IPS-NIHi7 (cell line): Measurements from ENCODE around the gene OR9A2.

Experiments
- DNase-seq: peaks from one replicate; pipeline ENCODE4 v3.0.0; 2012; ENCODE audit warnings: mixed read lengths; ENCODE audit errors: extremely low spot score

OR9A2 gene, protein sequence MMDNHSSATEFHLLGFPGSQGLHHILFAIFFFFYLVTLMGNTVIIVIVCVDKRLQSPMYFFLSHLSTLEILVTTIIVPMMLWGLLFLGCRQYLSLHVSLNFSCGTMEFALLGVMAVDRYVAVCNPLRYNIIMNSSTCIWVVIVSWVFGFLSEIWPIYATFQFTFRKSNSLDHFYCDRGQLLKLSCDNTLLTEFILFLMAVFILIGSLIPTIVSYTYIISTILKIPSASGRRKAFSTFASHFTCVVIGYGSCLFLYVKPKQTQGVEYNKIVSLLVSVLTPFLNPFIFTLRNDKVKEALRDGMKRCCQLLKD

DNA sequence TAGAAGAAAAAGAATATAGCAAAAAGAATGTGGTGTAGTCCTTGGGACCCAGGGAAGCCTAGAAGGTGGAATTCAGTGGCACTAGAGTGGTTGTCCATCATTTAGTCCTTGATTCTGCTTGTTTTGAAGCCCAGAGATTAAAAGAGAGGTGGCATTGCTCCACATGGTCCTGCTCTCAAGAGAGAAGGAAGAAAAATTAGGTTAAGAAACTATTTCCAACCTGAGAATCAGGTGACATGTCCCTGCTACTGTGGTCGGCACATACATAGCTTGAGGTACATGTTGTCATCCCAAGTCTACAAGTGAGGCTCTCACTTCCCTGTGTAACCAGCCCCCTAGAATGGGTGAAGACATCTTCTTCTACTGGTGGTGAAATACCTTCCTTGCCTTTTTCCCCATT lies at the start of gene OR9A2:
Gene OR9A2, minus strand, starts transcription at position 101 of the 400 bp plus-strand sequence. Its CDS starts 0 bp downstream, at position 101.
- no peak for DNase-seq

DNA sequence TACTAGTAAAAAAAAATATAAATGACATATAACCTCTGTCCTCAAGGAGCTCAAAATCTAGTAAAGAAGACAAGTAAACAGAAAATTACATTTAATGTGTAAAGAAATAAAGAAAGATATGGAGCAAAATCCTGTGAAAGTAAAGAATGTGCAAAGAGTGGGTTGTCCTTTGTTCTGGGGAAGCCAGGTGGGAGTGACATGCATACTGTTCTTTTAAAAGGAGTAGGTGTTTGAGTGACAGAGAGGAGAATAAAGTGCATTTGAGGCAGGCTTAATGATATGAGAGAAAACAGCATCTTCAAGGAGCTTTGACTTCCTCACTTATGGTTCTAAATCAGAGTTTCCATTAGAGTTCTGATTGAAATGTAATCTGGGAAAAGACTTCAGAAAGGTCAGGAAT lies 47.2 kb upstream of the OR9A2 start:
- no peak for DNase-seq

DNA sequence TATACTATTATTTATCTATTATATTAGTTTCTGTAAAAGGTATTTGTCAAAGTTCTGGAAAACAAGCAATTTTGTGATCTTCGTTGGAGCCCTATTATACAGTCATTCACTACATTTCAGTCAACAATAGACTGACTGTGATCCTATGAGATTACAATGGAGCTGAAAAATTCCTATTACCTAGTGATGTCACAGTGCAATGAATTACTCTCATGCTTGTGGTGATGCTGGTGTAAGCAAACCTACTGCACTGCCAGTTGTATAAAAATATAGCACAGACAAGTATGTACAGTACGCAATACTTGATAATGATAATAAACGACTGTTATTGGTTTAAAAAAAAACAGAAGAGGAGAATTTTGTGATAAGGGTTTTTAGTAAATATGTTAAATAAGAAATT lies 46.6 kb upstream of the OR9A2 start:
- no peak for DNase-seq

DNA sequence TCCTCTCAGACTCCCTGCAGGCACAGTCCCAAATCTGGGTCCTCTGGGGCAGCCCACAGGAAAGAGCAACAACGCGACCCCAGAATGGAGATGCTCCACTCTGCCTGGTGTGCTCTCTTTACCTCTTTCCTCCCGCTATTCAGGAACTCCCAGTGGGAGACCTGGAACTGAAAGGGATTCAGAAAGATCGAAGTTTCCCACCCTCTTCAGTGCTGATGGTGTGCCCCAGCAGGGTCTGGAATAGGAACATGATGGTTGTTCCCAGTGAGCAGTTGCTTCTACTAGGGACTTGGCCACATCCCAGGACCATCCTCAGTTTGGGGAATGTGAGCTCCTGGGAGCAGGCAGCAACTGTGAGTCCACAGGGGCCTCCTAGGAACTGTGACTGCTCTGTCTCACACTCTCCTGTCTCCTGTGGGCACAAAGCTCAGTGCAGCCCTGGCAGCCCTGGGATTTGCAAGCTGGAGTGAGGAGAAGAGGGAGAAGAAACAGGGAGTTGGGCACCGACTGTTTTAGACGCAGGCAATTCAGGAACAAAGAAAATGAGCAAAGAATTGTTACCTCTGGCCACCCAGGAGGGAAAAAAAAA lies 43.1 kb upstream of the OR9A2 start:
- no peak for DNase-seq

DNA sequence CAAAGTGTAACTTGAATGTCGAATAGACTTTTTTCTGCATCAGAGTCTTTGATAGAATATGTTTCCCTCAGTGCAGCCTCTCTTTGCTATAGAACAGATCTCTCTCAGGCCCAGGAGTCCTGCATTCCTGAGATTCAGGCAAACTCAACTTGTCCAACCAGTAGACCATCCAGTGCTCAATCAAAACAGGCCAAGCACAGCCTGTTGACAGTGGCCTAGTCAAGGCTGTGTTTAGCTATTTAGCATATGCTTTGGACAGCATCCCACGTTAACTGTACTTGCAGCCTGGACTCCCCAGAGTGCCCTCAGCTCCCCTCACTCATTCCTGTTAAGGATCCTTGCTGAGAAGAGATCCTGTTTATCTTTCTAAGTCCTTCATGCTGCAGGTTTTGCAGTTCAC lies 41.5 kb upstream of the OR9A2 start:
- DNase-seq = no peak

DNA sequence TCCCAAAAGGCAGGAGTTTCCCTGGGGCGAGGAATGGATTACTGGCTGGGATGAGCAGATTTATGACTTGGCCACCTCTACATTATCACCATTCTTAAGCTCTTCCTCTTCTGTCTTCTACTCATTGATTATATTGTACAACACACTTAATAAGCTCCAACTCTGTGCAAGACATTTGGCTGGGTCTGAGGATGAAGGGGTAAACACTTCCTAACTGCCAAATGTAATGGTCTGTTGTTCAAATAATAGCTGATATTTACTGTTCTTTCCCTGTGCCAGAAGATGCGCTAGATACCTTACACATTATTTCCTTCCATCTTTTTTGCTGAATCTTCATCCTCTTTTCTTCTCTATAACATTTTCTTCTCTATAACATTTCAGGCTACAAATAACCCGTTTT lies 36.8 kb upstream of the OR9A2 start:
- no peak for DNase-seq

DNA sequence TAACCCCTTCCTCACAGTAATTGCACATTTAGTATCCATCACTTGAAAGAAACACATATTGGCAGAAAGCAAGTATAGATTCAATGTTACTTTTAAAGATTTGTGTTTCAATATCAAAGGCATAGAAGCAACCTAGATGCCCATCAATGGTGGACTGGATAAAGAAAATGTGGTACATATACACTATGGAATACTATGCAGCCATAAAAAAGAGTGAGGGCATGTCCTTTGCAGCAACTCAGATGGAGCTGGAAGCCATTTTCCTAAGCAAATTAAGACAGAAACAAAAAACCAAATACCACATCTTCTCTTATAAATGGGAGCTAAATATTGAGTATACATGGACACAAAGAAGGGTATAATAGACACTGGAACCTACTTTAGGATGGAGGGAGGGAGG lies 28.8 kb upstream of the OR9A2 start:
- no peak for DNase-seq

DNA sequence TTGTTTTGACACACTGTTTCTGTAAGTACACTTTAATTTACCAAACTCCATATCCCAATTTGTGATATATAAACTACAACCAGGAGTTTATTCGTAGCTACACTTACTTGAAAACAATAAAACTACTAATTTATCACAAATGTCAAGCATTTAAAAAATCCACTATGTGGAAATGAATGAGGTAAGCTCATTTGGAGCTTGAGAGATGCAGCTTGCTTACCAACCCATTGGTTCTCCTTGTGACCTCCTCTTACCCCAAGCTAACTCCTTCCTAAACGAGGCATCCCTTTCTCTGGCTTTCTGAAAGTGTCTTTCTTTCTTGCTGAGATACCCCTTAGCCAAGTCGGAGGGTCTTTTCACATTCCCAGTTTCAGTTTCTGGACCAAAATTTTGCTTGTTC lies 27.7 kb upstream of the OR9A2 start:
- no peak for DNase-seq

DNA sequence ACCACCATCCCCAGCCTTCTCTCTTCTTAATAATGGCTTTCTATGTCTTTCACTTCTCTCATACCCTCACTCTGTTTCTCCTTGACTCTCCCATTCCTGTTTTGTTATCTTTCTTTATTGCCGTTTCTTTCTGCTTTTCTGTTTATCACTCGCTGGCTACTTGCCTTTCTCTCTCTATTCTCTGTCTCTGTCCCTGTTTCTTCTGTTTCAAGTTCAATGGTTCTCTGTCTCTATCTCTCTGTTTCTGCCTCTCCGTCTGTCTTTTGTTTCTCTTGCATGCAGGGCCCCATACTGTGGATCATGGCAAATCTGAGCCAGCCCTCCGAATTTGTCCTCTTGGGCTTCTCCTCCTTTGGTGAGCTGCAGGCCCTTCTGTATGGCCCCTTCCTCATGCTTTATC lies 25.1 kb upstream of the OR9A2 start, which contains the start of gene OR6V1:
Gene OR6V1, plus strand, starts transcription at position 301 of the 400 bp plus-strand sequence. Its CDS starts 0 bp downstream, at position 301.
- DNase-seq = no peak

DNA sequence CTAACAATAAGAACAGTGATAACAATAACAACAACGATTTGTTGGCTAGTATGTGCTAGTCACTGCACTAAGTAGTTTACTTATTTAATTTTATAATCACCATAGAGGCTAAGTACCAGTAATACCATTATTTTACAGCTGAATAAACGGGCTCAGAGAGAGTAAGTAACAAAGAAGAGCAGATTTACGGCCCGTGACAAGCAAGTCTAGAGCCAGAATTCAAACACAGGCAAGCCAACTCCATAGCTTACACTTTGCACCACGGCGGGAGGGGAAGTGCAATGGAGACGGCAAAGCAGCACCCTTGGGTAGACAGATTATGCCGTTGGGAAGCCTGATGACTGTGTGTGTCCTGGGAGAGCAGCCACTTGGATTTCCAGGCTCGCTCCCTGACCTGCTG lies 24.0 kb upstream of the OR9A2 start:
- no peak for DNase-seq

DNA sequence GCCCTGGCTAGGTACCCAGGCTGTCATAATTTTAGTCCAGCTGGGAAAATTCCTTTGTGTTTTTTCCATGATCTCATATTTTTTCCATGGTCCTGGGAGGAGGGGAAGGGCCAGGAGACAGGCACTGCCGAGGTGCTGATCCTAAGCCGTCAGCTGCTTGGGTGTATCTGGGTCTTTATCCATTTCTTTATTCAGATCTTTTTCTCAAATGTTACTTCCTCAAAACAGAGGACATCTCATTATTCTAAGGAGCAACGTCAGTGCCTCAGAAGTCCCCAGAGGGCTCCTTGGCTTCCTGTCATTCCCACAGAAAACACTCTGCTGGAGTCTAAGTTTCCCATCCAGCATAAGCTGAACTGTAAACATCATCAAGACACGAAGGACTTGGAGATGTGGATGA lies 22.4 kb upstream of the OR9A2 start:
- DNase-seq = no peak

DNA sequence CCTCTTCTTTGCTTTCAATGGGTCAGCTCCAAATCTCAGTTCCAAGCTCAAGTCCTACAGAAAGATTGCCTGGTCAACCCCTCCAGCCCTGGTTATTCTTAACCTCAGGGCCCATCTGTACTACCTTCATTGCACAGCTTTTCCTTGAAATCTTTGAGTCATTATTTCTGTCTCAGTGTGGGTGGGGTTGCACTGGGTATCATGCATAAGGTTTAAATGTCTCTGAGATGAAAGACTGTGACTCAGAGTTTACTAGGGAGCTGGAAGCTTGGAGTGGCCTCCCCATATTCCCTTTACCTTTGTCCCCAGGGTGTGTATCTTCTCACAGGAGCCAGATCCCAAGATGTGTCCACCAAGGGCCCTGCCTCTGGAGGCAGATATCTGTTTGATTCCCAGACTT lies 21.9 kb upstream of the OR9A2 start:
- no peak for DNase-seq

DNA sequence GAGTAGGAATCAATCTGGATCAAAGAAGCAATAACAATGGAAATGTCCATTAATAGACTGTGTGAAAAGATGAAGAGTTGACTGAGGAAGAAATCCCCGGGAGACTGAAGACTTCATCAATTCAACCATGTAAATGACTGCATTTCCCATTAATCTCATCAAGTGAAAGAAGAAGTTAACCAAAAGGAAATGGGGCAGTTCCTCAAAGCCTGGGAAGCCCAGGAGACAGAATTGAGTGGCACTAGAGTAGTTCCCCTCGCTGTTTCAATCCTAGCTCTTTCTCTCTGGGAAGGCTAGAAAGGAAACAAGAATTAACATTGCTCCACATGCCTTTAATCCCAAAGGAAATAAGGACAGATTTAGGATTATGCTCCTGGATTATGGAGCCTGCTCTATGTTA lies 20.4 kb upstream of the OR9A2 start:
- DNase-seq = no peak

DNA sequence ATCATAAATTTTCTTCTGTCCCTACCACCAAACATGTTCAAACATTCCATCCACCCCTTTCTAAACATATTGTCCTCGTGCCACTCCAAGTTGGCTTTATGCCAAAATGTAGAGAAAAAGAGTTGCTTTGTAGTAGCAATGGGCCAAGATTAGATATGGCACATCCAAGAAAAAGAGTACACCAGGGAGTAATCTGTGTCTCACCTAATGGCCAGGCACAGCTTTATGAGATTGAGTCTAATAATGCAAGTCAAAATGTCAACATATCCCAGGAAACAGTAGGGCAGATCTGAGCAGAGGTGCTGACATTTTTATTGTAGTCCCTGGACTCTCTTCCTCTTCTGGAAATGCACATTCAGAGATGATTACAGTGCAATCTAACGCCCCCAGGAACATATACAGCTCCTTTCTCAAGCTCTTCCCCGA lies 19.5 kb upstream of the OR9A2 start:
- DNase-seq = no peak

DNA sequence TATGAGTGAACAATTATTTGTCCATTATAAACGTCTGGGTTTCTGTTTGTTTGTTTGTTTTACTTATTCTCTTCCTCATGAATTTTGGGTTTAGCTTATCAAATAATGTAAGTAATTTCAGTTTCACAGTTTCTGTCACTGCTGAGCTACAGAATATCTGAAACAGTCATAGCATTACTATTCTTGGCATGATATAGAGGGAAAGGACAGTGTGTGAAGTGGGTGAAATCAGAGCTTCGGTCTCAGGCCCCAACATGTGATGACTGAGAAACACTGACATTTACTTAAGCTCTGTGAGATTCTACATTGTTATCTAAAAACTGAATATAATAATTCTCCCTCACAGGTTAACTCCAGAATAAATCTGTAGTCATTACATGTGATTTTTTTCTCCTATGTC lies 16.5 kb upstream of the OR9A2 start:
- DNase-seq = no peak

DNA sequence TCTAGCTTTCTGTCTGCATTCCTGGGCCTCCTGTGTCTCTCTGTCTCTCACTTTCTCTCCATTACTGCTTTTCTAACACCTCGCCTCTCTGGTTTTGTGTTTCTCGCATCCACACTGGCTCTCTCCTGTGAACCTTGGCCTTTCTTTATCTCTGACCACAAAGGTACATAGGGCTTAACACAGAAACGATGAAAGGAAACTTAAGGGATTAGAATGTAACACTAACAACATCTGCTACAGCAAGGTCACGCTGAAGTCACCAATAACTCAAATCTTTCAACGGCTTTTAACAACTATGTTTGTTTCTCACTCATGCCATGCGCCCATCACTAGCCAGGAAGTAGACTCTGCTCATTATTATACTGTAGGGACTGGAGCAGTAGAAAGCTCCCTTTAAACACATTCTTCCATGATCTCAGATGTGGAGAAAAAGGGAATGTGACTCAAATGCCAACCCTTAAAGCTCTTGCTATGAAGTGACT lies 15.9 kb upstream of the OR9A2 start:
- DNase-seq = no peak

DNA sequence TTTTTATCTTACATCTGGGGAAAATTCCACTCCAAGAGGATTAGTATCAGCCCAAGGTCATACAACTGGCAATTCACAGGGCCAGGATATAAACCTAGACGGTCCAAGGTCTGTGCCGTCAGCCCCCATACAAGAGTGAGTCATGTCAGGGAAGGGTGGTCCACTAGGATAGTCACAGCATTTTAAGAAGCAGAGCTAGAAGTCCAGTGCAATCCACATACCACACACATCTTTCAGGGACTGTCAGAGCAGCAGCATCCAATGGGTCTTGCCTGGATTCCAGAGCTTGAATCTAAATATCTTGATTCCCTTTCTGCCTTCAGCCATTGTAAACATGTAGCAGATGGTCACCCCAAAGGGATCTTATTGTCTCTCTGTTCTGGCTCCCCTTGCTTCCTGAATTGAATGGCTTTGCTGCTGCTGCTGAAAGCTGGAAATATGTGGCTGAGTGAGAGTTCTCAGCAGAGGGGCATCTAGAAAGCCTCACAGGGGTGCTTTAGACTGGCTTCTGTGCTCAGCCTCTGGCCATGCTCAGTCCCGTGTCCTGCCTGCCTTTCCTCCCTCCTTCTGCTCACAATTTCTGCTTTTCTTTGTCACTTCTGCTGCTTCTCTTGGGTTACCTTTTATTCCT lies 15.3 kb upstream of the OR9A2 start:
- no peak for DNase-seq

DNA sequence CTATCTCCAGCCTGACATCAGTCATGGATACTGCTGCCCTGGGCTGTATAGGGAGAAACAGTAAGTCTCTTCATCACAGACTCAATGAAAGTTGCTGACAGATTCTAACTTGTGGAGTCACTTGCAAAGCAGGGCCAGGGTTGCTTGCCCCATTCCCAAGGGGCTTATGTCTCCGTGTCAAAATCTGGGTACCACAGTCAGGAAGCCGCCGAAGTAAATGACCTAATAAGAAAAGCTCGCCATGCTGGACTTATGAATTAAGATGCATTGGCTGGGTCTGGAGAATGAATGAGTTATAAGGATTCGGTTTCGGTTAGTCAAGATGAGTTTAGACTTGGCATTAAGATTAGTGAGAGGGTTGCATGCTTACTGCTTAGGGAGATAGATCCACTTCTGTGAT lies 14.4 kb upstream of the OR9A2 start:
- no peak for DNase-seq

DNA sequence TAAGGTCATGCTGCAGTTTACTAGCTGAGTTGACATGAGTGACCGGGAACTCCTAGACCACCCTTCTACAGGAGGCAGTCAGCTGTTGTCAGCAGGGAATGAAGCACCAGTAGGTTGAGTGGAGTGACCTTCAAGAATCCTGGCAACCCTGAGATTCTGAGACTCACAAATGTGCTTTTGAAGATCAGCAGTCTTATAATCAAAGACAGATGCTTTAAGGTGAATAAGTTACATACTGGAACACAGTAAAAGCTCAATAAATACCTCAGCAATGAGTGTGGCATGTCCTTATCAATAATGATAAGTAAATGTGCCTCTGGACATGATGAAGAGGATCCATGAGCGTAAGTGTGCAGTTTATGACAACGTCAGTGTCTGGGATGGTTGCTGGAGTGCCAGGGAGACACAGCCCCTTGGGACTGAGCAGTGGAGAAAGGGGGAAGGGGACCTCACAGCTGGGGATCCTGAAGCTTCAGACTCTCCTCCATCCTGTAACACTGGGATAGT lies 13.3 kb upstream of the OR9A2 start:
- DNase-seq = no peak

DNA sequence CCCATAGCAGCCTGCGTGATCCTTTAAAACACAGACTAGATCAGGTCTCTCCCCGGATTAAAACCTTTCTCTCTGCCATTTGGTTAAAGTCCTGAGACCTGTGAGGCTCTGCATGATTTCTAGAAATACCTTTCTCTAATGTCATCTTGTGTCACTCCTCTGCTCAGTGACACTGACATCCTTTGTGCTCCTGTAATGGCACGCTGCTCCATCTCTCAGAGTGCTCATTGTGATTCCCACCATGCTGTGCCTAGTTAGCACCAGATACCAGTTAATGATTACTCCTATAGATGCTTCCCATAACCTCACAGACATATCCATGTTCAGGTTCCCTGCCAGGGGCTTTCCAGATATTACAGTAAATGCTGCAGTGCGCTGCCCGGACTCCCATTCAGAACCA lies 11.7 kb upstream of the OR9A2 start:
- DNase-seq = no peak

DNA sequence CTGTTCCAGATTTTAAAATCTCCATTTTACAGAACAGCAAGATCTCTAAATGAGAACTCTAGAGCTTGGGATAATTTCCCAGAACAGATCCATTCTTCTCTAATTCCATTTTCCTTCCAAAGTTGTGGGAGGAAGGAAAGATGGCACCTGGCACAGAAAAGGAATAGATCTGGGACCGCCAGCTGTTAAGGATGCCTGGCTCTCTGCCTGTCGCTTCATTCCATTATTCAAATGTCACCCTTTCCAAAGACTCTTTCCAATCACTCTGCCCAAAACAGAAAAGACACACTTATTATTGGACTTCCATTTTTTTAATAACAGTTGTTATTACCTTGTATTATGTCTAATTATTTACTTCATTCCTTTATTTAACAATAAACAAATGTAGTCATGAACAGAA lies 751 bp upstream of the OR9A2 start:
- DNase-seq = no peak

DNA sequence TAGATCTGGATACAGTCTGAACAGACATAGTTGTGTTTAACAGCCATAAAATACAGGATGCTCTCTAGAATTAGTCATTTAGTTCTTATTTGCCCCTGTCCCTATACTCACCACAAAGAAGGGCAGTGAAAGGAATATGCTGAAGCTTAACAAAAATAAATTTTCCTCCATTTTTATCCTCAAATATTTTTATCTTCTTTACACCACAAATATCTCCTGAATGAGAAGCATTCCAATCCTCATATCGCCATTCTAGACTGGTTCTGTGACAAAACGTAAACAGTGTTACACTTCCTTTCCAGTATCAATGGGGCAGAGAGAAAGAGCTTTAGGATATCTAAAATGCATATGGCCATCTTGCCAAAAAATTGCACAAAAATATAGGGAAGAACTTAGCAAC lies 1.6 kb downstream of the OR9A2 start:
- no peak for DNase-seq

DNA sequence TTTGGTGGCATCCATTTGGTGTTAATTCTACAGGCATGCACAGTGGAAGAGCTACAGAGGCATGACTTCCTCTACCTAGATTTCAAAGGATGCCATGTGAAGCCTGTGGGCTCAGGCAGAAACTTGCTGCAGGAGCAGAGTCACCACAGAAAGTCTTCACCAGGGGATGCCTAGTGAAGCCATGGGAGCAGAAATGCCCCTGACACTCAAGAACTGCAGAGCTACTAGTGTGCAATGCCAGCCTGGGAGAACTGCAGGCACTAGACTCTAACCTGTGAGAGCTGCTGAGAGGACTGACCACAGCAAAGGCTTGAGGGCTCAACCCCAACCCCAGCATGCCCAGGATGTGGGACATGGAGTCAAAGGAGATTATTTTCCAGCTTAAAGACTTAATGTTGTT lies 3.9 kb downstream of the OR9A2 start:
- DNase-seq = no peak
